Cortex of kidney (tissue), 1 donor: ENCODE measurements around the gene FOXD4L4.
"Not testable (repeated sequence)": the region's sequence is repeated elsewhere in the genome, so short reads cannot be mapped to it uniquely, and the experiment has no call there.

ENCODE experiments used
- DNase-seq: peaks from one replicate; lab custom pipeline; 2025; lab: John Stamatoyannopoulos, UW

The FOXD4L4 gene

GRCh38 chr9:65737096-65737564 lies at the start of gene FOXD4L4:
TSS of gene FOXD4L4 (plus strand) at chr9:65737146. CDS start at chr9:65737146, 0 bp downstream.
- not testable (repeated sequence) for DNase-seq

DNA sequence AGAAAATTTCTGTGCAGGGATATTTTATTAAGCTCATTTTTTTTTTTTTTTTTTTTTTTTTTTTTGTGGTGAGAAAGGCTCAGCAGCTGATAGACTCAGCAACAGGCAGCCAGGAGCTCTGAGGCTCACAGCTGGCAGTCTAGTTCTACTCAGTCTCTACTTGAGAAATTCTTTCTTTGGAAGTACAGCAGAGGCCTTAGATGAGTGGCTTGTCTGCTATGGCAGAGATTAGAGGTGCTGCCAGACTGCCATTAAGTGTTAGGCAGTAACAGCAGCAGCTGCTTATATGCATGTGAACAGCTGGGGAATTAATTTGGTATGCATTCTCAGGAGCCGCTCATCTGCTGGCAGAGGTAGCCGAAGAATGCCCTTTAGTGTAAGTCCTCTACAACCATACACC lies 33.4 kb upstream of the FOXD4L4 start:
- DNase-seq: not testable (repeated sequence)

DNA sequence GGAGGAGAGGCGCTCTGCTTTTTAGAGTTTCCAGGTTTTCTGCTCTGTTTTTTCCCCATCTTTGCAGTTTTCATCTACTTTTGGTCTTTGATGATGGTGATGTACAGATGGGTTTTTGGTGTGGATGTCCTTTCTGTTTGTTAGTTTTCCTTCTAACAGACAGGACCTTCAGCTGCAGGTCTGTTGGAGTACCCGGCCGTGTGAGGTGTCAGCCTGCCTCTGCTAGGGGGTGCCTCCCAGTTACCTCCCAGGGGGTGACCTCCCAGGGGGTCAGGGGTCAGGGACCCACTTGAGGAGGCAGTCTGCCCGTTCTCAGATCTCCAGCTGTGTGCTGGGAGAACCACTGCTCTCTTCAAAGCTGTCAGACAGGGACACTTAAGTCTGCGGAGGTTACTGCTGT lies 22.5 kb upstream of the FOXD4L4 start:
- not testable (repeated sequence) for DNase-seq

- not testable (repeated sequence) for DNase-seq
These were observed 1.2 kb downstream of the FOXD4L4 start for GRCh38 chr9:65738133-65738532.
